ENCODE data around the gene ATP2B1.
"Not testable (repeated sequence)": the region's sequence is repeated elsewhere in the genome, so short reads cannot be mapped to it uniquely, and the experiment has no call there.

Gene ATP2B1

DNA sequence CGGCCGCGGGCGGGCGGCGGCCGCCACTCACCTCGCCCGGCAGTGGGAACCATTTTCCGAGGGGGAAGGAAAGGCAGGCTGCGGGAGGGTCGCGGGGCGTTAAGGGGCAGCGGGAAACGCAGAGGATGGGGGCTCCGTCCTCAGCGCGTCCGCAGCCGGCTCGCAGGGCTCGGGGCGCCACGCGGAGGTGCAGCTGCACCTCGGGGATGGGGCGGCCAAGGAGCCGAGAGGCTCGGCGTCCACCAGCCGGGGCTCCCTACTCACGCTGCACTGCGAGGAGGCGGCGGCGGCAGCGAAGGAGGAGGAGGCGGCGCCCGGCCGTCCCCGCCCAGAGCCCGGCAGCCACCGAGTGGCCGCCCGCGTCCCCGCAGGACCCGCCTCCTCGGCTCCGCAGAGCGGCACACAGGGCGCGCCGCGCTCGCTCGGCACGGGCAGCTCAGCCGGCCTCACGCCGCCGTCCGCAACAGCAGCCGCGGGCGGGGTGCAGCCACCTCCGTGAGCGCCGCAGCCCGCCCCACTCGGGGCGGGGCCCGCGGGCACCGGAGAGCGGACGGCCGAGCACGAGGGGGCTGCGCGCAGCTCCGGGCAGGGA, at the start of gene ATP2B1:
TSS of gene ATP2B1 (minus strand) at position 274 of the 592 bp plus-strand sequence. CDS start 52,952 bp downstream, outside the sequence.
- DNase-seq (ENCODE audit: low spot score) = peak; percentile 63

DNA sequence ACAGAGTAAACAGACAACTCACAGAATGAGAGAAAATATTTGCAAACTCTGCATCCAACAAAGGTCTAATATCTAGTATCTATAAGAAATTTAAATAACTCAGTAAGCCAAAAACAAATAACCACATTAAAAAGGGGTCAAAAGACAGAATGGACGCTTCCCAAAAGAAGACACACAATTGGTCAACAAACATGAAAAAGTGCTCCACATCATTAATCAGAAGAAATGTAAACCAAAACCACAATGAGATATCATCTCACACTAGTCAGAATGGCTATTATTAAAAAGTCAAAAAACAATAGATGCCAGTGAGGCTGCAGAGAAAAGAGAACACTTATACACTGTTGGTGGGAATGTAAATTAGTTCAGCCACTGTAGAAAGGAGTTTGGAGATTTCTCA, 49.3 kb upstream of the ATP2B1 start:
- DNase-seq (ENCODE audit: low spot score) = not testable (repeated sequence)

DNA sequence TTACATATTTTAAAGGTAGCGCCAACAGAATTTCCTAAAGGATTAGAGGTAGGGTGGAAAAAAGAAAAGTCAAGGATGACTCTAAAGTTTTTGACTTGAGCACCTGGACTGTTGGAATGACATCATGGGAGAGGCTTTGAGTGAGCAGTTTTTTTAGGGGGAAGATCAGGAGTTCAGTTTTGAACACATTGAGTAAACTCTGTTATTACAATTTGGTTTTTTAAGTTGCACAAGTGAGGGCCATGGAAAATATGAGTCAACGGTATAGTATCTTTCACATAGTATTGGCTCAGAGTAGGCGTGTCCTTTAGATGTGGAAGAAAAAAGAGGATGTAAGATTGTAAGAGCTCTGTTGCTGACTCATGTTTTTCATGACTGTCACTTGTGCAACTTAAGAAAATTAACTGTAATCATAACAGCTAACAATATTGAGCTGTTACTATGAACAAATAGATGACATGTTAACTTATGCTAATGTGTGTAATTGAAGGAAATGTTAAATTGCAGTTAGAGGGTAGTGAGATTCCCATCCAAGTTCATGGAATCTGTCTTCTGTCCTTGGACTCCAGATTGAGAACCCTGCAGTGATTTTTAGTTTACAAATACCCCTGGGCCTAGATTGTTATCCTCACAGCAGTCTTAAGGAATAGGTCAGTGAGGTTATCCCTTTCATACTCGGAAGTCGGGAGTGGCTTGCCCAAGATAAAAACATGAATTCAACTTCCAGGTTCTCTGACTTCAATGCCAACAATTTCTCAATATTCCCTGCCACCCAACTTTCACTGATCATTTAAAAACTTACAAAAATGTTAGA, 48.2 kb upstream of the ATP2B1 start:
- peak; percentile 84 for DNase-seq (ENCODE audit: low spot score)

DNA sequence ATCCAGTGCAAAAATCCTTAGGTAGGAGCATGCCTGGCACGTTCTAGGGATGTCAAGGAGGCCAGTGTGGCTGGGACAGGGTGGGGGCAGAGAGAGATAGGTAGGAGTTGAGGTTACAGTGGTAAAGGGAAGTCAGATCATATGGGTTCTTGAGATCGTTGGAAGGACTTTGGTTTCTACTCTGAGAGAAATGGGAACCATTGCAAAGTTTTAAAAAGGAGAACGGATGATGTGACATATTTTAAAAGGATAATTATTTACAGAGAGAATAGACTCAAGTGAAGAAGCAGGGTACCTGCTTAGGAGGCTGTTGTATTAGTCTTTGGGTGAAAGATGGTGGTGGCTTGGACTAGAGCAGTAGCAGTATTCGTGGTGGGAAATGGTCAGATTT, 47.6 kb upstream of the ATP2B1 start:
- no peak for DNase-seq (ENCODE audit: low spot score)

DNA sequence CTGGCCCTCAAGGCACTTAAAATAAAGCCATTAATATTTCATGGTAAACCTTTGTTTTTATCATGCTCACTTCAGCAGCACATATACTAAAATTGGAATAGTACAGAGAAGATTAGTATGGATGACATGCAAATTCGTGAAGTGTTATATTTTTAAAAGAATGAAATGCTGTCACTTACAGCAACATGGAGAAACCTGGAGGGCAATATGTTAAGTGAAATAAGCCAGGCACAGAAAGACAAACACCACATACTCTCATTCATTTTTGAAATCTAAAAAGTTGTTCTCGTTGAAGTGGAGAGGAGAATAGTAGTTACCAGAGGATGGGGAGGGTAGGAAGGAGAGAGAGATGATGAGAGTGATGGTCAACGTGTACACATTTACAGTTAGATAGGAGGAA, 45.4 kb upstream of the ATP2B1 start:
- DNase-seq (ENCODE audit: low spot score) = no peak

DNA sequence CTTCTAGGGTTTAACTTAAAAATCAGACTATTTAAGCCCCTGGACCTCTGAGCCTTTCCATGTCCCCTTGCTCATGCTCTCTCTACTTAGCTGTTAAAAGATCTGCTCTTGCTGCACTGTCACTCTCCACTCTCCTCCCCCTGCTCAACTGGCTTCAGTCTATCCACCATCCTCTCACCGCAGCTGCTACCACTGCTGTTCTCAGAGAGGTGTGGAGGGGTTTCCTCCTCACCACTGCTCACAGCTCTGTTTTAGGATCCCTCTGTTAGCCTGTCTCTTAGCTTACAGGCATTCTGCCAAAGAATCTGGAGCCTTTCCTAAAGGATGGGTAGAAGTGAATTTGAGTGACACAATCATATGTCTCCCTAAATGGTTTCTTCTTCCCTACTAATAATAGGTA, 43.7 kb upstream of the ATP2B1 start:
- no peak for DNase-seq (ENCODE audit: low spot score)

DNA sequence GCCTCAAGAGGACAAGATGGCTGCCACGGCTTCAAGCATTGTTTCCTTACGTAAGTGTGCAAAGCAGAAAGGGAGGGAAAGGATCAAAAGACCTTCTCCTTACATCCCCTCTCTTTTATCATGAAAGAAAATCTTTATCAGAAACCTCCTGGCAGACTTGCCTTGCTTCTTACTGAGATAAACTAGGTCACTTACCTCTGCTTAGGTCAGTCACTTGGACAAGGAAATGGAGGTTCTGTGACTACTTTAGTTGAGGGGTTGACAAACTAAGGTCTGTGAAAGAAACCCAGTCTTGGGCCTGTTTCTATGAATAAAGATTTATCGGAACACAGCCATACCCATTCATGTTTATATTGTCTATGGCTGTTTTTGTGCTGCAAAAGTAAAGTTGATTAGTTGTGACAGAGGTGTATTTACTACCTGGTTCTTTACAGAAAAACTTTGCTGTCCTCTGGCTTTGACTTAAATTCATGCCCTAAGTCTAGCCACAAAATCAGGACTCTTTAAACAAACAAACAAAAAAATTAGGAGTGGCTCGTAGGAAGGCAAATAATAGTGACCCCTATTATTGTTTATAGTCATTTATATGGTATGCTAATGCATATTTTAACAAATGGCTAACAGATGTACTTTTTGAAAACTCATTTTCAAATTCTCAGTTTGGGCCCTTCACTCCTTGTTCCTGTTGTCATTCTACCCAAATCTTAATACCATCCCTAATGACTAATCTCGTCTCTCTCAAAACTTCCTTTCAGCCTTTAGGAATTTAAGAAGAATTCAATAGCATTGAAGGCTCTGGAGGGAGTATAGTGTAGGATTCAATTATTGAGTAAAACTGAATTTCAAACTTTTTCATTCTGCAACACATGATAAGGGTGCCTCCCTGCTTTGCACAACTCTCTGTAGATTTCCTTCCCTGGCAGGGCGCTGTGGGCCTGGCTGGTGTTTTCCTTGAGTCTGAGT, 42.0 kb upstream of the ATP2B1 start:
- DNase-seq (ENCODE audit: low spot score) = no peak

DNA sequence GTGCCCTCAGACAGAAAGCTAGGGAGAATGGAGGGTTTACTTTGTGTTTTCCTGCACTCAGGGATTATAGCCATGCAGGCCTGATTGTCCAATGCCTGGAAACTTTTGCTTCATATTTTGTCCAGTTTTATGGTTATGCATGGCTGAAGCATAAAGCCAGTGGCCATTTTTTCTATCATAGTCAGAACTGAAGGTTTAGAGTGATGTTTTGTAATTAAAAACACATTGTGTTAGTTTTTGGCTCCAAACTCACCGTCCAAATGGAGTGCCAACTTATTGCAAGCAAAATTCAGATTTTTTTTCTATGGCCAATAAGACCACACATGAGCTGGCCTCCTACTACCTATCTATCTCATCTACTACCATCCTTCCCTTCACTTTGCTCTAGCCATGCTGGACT, 40.2 kb upstream of the ATP2B1 start:
- DNase-seq (ENCODE audit: low spot score) = no peak

DNA sequence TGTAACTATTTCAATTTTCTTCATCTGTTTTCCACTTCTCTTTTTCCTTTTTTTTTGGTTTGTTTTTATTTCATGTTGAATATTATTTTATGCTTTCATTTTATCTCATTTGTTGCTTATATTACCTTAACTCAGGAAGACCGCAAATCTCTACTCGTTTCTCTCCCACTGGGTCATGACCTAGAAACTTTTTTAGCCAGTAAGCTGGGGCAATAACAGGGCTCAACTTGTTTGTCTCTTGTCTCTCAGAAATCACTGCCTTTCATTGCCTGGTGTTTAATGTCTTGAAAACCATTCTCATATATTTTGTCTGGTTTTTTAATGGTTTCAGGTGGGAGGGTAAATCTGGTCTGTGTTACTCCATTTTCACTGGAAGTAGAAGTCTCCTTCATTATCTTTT, 36.6 kb upstream of the ATP2B1 start:
- DNase-seq (ENCODE audit: low spot score) = no peak

DNA sequence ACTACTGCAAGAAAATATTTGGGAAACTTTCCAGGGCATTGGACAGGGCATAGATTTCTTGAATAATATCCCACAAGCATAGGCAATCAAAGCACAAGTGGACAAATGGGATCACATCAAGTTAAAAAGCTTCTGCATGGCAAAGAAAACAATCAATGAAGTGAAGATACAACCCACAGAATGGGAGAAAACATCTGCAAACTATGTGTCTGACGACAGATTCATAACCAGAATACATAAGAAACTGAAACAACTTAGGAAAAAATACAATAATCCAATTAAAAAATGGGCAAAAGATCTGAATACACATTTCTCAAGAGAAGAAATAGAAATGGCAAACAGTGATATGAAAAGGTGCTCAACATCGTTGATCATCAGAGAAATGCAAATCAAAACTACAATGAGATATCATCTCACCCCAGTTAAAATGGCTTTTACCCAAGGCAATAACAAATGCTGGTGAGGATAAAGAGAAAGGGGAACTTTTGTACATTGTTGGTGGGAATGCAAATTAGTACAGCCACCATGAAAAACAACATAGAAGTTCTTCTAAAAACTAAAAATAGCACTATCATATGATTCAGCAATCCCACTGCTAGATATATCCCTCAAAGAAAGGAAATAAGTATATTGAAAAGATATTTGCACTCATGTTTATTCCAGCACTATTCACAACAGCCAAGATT, 33.8 kb upstream of the ATP2B1 start:
- no peak for DNase-seq (ENCODE audit: low spot score)

DNA sequence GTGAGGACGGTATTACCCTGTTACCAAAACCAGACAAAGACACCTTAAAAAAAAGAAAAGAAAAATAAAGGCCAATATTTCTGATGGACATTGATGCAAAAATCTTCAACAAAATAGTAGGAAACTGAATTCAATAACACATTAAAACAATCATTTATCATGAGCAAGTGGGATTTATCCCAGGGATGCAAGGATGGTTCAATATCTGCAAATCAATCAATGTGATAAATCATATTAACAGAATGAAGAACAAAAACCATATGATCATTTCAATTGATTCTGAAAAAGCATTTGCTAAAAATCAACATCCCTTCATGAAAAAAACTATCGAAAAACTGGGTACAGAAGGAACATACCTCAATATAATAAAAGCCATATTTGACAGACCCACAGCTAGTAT, 32.3 kb upstream of the ATP2B1 start:
- no peak for DNase-seq (ENCODE audit: low spot score)

DNA sequence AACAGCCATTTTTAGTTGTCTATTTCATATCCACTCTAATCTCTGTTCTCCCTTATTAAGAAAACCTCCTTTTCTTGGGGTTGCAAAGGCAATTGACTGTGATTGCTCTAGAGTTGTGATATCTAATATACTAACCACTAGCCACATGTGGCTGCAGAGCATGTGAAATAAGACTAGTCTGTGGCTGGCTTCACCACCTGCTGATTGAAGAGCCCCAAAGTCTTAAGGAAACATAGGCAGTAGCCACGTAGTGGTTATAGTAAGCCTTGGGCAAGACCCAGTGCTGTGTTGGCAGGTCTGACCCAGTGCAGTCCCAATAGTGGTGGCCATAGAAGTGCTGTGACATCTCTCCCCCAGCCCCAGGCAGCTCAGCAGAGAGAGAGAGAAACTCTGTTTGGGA, 28.4 kb upstream of the ATP2B1 start:
- DNase-seq (ENCODE audit: low spot score) = no peak

DNA sequence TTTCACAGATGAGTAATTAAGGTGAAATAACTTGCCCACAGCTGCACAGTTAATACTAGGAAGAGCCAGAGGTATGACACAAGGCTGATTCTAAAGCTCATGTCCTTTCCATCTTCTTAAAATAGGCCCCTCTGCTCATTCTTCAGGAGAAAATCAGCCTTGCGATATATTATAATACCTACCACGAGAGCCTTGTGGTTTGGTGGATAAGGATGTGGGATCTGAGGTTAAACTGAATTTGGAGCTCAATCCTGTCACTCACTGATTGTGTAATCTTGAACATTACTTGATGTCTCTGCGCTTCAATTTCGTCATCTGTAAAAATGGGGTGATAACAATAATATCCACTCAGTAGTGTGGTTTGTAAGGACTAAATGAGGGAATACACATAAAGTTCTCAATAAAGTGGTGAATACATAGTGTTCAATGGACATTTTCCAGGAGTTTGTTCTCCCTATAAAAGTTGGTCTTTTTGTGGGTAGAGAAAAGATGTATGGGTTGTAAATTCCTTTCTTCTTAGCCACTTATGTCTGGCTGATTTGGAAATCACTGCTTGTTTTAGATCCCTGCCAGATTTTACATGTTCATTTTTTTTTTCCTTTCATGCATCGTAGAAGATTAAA, 25.1 kb upstream of the ATP2B1 start:
- DNase-seq (ENCODE audit: low spot score) = no peak

DNA sequence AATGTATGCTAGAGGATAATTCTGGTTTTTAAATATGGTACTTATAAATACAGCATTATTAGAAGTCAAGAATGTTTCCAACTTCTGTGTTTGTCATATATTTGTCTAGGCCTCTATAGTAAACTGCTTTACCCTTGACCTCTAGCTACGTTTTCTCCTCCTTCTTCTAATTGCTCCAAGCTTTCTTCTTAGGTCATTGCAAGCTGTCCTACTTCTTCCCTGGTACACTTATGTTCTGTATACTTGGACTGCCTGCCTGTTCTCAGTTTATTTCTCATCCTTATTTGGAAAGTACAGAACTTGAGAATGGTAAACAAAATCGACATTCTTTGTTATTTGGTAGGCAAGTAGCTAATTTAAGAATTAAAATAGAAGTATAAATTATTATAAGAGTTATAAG, 23.9 kb upstream of the ATP2B1 start:
- DNase-seq (ENCODE audit: low spot score) = no peak

DNA sequence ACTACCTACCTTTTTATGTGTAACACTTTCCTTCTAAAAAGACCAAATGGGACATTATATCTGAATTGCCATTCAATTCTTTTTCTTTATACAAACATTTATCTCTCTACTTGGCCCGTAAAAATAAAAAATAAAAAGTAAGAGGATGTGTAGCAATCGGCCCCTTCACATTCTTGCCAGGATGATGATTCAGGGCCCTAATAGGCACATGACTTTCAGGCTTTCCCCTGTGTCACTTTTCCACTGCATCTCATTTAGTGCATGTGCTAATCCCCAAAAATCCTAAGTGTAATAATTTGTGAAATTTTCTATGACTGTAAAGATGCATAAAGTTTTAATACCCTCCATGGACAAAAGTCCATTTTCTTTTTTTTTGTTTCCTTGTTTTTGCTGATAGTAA, 23.0 kb upstream of the ATP2B1 start:
- no peak for DNase-seq (ENCODE audit: low spot score)

DNA sequence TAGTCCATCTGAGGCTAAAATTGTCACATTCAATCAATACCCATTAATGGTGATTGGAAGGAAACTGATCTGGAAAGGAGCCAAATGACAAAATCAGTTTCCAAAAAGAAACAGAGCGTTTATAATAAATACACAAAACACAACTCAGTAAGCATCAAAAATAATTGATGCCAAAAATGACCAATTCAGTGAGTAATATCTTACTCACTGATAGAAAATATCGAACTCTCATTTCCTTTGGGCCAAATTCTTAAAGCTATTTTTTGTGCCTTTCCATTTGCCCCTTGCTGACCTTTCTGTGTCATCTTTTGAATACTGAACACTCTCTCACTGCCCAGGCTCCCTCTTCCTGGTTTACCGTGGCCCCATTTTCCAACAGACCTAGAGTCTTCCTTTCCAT, 22.5 kb upstream of the ATP2B1 start:
- DNase-seq (ENCODE audit: low spot score) = no peak

DNA sequence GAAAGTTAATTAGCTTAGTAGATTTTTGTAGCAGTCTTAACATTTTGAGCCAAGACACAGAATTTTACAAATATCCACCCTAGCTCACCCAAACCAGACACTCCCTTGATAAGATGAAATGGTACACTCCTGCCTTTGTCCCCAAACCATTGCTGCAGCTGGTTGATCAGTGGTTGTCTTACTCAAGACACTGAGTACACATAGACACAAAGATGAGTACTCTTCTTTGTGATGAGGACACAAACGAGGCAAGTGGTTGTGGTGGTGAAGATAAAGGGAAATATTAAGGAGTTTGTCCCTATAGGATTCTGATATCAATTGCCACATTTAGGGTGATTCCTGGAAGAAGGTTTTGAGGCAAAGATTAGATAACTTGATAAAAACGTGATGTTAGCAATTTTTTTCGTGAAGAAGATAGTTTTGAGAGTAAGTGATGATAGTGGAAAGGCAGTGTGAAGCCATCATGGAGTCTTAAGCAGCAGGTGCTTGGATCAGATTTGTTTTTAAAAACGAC, 21.4 kb upstream of the ATP2B1 start:
- no peak for DNase-seq (ENCODE audit: low spot score)

DNA sequence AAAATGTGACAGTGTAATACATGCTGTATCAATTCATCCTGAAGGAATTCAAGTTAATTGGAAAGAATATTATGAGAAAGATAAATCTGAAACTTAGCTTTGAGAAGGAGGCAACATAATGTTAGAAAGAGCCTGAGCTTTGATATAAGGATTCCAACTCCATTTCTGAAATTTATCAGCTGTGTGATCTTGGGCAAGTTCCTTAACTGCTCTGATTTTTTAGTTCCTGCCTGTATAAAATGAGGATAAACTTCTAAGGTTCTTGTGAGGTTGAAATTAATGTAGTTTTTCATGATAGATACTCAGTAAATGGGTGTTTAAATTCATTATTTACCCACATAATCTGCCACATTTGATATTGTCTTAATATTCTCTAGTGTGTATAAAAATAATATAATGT, 14.6 kb upstream of the ATP2B1 start:
- no peak for DNase-seq (ENCODE audit: low spot score)

DNA sequence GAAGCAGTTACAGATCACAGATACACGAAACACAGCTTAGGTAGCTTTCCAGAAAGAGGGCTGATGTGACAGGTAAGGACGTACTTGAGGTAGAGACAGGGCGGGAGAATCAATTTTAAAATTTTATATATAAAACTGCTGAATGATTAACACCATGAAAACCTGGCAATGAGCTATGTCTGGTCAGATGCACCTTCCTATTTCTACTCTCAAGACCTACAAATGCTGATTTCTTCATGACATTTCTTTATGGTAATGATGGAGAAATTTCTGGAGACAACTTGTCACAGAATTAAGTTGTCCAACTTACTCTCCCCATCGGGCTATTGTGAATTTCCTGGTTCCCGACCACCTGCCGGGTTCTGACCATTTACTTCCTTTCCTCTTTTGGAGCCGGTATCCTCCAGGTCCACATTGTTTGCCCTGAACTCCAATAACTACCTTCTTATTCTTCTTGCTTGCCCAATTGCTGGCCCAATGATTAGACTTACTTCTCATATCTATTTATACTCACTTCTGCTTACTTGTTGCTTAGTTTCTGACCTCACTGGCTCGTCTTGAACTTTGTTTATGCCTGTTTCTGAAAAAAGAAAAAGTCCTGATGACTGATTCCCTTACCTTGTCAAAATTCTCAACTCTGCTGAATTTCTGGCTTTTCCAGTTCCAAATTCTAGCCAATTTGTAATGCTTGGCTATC, 12.8 kb upstream of the ATP2B1 start:
- peak; percentile 79 for DNase-seq (ENCODE audit: low spot score)

DNA sequence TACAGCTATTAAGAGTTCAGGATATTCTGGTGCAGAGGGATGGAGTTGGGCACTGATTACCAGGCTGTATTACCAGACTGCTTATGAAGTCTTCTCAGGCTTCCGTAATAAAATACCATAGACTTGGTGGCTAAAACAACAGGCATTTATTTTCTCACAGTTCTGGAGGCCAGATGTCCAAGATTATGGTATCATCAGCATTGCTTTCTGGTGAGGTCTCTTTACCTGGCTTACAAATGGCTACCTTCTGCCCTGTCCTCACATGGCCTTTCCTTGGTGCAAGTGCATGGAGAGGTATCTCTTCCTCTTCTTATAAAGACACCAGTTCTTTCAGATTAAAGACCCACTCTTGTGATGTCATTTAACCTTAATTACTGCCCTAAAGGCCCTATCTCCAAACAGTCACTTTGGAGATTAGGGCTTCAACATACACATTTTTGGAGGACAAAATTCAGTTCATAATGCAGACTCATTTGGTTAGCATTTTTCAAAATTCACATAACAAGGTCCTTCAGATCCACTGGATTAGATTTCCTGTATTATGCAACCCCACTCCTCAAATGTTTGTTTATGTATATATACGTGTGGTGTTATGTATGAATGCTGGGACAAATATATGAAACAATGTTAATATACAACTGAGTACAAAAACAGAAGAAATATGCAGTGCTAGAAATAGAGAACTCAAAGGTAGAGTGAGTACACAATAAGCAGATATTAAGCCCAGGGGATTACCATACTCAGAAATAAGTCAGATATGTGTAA, 9.3 kb upstream of the ATP2B1 start:
- no peak for DNase-seq (ENCODE audit: low spot score)
